Measurements from ENCODE around the gene XPR1.
"Not testable (repeated sequence)": the region's sequence is repeated elsewhere in the genome, so short reads cannot be mapped to it uniquely, and the experiment has no call there.

Gene XPR1

DNA sequence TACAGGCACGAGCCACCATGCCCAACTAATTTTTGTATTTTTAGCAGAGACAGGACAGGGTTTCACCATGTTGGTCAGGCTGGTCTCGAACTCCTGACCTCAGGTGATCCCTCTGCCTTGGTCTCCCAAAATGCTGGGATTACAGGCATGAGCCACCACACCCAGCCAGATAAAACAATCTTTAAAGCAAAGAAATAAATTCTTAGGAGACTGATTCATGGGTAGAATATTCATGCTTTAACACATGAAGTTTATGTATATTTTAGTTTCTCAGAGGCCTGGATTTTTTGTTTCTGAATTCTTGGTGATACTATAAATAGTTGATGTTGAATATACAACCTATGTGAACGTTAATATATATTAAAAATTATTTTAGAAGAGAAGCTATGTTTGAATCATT lies 153.5 kb downstream of the XPR1 start:
- no peak for DNase-seq (ENCODE audit: low read depth)

DNA sequence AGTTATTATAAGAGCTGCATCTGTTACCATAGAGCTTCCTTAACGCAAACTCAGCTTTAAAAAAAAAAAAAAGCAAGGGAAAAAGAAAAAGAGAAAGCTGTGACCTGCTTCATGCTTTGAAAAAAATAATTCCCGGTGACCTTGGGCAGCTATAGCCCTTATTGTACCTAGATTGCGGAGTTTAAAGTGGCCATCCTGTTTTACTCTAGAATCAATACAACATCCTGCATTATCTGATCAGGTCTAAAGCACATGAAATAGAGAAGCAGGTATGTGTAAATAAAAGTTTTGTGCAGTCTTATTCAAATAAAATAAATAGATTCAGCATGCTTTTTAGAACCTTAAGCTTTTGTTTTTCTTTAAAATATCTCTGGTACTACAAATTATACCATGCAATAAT lies 154.1 kb downstream of the XPR1 start:
- no peak for DNase-seq (ENCODE audit: low read depth)

DNA sequence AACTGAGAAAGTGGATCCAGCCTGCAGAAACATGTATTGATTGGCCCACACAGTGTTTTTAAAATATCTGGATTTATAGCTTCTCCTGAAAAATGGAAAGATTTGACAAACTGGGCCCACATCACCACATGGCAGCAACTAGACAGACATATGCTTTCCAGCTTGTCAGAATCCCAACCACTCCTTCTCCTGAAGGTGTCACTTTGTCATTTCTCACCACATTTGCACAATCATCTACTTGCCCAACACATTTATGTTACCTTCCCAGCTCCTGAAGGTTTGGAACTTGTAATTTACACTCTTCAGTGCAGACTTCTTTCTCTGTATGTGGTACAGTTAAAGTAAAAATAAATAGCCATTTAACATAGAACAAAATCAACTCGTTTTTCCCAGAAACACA lies 154.8 kb downstream of the XPR1 start:
- DNase-seq (ENCODE audit: low read depth) = no peak

DNA sequence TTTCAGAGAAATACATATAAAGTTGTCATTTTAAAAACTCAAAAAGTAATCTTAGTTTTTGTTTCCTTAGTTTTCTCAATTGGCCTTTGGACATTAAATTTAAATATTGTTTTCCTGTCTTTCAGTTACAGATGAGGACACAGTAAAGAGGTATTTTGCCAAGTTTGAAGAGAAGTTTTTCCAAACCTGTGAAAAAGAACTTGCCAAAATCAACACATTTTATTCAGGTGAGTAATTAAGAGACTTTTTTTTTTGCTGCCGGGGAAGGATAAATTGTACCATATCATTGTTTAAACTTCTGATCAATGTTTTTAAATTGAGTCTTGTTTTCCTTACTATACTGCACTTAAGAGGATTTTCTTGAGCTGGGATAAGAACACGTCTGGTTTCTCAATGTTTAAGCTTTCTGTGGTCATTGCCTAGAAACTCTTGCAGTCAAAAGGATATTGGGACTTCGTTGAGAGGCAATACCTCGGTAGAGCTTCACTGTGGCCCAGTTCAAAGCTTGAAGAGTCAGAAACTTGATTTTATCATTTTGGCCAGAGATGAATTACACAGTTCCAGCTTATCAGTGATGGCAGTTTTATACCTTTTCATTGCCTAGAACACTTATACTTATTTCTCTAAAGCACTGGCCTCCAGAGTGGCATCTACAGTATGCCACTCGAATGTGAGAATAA lies 155.9 kb downstream of the XPR1 start:
- no peak for DNase-seq (ENCODE audit: low read depth)

DNA sequence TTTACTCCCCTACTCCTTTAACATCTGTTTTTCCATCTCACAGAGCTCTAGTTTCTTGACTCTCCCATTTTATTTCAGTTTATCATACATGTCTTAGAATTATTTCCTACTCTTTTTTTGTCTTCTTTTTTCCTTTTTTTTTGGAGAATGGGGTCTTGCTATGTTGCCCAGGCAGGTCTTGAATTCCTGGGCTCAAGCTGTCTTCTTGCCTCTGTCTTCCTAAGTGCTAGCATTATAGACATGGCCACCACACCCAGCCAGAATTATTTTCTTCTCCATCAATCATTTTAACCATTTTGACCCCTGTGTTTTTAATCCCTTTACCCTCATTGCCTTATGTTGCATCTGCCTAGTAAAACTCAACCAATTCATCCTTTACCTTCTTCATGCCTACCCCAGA lies 157.6 kb downstream of the XPR1 start:
- DNase-seq (ENCODE audit: low read depth) = no peak

DNA sequence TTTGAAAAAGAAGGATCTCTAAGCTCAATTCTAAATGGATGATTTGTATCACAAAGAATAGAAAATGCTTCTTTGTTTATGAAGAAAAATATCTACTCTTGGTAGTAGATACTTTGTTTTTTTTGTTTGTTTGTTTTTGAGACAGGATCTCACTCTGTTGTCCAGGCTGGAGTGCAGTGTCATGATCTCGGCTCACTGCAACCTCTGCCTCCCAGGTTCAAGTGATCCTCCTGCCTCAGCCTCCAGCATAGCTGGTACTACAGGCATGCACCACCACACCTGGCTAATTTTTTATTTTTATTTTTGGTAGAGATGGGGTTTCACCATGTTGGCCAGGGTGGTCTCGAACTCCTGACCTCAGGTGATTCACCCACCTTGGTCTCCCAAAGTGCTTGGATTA lies 159.3 kb downstream of the XPR1 start:
- DNase-seq (ENCODE audit: low read depth) = not testable (repeated sequence)

DNA sequence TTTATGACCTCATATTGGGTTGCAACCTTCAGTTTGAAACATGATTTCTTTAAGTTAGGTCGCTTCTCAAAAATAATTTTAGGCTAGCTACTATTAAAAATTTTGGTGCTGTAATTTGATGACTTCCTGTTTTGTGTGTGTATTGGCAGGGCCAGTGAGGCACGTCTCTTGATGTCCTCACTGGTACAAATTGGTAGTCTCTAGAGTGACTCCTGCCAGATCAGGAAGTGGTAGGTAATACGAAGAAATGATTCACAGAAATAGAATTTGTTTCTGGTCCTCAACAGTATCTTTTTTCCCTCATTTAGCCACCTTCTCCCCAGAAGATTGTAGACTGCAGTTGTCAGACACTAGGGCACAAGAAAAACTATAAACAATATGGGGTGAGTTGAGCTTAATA lies 160.0 kb downstream of the XPR1 start:
- no peak for DNase-seq (ENCODE audit: low read depth)

DNA sequence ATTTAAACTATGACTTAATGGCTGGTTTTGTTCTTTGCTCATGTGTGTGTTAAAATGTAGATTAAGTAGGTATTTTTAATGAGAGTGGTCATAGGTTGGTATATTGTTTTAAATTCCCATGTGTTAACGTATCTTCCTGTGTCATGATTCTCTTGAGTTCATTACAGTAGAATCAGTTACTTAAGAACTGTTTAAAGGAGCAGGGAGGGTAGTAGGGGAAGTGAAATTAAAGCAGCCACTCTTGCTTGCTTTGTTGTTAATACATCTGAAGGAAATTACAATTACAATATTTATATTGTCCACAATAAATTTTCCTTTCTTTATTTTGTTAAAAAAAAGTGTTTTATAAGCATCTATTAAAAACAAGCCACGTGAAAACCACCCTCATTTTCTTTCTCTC lies 161.6 kb downstream of the XPR1 start:
- no peak for DNase-seq (ENCODE audit: low read depth)

DNA sequence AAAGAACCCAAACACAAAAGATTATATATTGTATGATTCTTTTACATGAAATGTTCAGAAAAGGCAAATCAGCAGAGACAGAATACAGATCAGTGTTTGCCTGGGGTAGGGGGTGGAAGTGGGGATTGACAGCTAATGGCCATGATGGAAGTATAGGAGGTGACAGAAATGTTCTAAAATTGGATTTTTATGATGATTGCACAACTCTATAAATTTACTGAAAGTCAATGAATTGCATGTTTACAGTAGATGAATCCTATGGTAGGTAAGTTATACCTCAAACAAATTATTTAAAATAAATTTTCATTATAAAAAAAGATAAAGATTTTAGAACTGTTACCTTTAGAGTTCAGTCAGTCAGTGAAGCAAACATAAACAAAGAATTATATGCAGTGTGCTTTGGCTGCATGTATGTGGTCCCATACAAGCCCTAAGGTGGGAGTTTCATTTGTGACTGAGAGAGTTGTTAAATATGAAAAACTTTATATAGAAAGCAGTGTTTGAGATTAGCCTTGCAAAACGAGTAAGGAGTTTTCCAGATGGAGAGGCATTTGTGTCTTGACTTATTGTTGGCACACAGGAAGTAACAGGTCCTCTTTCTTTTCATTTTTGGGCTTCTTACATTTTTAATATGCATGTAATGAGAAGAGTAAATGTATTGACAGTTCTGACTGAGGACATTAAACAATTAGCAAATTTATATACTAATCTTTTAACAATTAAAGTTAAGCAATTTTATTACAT lies 165.2 kb downstream of the XPR1 start:
- no peak for DNase-seq (ENCODE audit: low read depth)

DNA sequence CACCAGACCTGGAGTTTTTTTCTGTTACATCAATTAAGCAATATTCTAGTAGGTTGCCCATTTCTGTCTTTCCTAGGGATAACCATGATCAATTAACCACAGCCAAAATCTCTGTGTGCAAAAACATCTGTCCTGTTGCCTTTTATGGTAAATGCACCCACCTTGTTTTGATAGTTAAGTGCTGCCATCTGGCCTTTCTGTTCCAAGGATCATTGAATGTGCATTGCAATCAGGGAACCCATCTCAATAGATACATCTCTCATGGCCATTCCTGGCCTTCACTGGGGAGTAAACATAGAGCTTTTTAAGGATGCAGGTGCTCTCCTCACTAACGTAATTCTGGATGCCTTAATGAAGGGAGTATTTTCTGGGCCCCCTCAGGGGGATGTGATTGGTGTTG lies 169.1 kb downstream of the XPR1 start:
- DNase-seq (ENCODE audit: low read depth) = no peak

DNA sequence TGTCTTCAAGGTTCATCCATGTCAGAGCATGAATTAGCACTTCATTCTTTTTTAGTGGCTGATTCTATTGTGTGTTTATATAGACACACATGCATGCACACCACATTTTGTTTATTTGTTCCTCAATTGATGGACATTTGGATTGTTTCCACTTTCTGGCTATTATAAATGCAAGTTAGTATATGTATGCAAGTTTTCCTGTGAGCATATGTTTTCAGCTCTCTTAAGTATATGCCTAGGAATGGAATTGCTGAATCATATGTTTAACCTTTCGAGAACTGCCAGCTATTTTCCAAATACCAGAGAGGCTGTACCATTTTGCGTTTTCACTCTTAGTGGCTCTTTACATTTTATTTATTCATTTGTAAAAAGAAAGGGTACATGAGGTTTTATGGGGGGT lies 171.0 kb downstream of the XPR1 start:
- DNase-seq (ENCODE audit: low read depth) = no peak

DNA sequence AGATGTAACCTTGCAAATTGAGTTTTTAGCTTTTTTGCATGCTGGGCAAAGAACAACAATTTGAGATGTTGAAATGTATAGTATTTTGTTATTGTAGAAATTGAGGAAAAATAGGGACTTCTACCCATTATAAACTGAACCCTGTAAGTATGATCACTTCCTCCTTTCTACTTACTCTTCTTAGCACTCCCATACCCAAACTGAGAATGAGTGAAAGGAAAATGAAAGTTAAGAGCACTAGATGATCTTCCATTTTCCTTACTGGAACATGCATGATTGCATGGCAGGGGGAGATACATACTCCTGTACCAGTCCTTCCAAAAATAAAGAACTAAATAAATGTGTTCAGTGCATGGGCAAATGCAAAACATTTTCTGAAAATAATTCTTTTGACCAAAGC lies 173.5 kb downstream of the XPR1 start:
- no peak for DNase-seq (ENCODE audit: low read depth)

DNA sequence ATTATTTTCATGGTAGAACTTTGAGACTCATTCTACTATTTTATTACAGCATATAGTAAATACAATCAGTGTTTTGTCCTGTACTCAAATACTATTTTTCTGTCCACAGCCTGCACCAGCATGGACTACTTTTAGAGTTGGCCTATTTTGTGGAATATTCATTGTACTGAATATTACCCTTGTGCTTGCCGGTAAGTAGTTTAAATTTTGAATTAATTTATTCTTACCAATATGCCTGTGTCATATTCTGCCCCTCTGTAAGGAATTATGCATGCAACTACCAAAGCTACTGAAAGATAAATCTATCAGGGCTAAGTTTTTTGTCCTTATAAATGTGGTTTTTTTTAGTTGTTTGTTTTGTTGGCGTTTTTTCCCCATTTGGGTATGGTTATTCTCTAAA lies 179.5 kb downstream of the XPR1 start:
- DNase-seq (ENCODE audit: low read depth) = no peak

DNA sequence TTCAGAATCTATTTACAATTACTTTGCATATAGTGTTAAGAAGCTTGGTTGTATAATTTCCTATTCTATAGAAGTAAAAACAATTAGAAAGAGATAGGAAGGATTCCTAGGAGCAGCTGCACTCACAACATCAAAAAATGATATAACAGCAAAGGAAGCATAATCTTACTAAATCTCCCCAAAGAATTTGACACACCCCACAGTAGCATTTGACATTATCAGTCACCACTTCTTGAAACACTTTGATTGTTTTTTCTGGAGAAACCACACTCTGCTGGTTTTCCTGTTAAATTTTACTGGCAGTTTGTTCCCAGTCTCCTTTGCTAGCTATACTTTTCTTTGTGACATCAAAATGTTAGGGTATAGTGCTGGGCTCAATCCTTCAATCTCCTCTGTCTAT lies 180.1 kb downstream of the XPR1 start:
- DNase-seq (ENCODE audit: low read depth) = no peak

DNA sequence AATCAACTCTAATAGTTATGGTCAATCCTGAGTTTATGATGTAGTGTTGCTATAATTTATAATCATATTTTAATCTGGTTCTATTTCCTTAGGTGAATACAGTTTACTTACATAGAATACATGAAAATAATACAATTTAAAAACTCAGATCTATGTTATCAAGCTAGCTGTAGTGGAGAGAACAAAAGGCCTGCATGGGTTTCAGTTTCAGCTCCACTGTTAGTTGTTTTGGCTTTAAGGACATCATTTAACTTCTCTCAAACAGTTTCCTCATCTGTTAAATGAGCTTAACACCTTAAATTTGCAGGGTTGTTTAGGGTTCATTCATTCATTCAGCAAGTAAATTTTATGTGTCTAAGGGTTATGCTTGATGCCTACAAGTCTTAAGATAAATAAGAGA lies 182.4 kb downstream of the XPR1 start:
- no peak for DNase-seq (ENCODE audit: low read depth)

DNA sequence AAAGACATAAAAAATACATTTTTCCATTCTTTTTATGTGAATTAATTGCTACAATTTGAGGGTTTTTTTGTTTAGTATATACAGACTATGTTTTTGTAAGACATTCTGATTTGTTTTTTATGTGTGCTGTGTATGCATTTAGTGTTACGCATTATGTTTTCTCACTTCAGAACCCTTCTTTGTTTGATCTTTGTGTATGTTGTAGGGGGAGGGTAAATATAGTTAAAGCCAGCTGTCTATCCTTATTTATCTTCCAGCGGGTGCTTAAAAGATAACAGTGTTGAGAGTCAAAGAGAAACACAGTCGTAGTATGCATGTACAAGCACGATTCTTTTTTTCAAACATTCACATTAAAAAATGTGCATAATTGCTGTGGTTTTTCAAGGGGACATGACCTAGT lies 183.4 kb downstream of the XPR1 start:
- DNase-seq (ENCODE audit: low read depth) = no peak

DNA sequence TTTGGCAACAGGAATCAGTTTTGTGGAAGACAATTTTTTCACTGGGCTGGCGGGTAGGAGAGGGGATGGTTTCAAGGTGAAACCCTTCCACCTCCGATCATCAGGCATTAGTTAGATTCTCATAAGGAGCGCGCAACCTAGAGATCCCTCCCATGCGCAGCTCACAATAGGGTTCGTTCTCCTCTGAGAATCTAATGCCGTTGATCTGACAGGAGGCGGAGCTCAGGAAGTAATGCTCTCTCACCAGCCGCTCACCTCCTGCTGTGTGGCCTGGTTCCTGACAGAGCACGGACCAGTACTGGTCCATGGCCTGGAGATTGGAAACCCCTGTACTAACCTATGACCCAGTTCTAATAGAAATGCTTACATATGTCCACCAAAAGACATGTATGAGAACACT lies 184.3 kb downstream of the XPR1 start:
- DNase-seq (ENCODE audit: low read depth) = no peak

DNA sequence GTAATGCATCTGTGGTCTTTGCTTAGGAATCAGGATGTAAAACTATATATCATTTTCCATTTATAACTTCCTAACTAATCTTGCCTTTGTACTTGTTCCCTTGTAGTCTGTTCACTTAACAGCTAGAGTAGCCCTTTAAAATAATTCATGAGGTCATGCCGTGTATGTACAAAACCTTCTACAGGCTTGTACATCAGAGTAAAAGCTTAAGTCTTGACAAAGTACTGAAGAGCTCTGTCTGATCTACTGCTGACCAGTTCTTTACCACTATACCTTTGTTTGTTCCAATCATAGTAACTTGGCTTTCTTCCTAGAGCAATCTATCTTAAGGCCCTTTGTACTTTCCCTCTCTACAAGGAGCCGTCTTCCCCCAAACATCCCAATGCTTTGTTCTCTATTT lies 190.1 kb downstream of the XPR1 start:
- no peak for DNase-seq (ENCODE audit: low read depth)

DNA sequence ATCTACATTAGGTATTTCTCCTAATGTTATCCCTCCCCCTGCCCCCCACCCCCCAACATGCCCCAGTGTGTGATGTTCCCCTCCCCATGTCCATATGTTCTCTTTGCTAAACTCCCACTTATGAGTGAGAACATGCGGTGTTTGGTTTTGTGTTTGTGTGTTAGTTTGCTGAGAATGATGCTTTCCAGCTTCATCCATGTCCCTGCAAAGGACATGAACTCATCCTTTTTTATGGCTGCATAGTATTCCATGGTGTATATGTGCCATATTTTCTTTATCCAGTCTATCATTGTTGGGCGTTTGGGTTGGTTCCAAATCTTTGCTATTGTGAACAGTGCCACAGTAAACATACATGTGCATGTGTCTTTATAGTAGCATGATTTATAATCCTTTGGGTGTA lies 199.7 kb downstream of the XPR1 start:
- not testable (repeated sequence) for DNase-seq (ENCODE audit: low read depth)

DNA sequence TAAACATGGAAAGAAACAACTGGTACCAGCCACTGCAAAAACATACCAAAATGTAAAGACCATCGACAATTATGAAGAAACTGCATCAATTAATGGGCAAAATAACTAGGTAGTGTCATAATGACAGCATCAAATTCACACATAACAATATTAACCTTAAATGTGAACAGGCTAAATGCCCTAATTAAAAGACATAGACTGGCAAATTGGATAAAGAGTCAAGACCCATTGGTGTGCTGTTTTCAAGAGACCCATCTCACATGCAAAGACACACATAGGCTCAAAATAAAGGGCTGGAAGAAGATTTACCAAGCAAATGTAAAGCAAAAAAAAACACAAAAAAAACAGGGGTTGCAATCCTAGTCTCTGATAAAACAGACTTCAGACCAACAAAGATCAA lies 201.4 kb downstream of the XPR1 start:
- not testable (repeated sequence) for DNase-seq (ENCODE audit: low read depth)

DNA sequence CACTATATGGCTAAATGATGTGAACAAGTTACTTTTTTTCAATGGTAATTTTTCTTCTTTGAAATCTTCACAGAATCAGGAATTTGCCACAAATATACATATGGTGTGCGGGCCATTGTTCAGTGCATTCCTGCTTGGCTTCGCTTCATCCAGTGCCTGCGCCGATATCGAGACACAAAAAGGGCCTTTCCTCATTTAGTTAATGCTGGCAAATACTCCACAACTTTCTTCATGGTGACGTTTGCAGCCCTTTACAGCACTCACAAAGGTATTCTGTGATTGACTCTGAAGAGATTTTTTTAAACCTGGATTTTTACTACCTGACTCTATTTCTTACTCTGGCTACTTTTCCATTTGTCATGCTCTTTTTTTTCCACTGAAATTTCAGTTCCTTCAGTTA lies 204.6 kb downstream of the XPR1 start:
- DNase-seq (ENCODE audit: low read depth) = no peak

DNA sequence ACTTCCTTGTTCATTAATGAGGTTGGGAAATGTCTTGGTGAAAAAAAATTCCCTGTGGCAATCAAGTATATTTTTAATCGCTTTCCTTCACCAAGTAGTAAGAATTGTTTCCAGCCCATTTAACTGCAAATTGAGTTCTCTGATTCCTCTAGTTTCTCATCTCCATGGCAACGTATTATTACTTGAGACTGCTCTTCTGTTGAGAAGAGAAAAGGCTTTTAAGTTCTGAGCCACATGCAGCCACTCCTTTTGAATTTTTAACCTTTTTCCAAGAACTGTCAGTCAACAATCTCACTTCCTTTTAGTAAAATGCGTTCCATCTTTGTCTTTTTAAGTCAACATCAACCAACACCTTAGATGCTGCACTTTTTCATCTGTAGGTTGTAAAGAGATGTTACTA lies 205.2 kb downstream of the XPR1 start:
- no peak for DNase-seq (ENCODE audit: low read depth)

DNA sequence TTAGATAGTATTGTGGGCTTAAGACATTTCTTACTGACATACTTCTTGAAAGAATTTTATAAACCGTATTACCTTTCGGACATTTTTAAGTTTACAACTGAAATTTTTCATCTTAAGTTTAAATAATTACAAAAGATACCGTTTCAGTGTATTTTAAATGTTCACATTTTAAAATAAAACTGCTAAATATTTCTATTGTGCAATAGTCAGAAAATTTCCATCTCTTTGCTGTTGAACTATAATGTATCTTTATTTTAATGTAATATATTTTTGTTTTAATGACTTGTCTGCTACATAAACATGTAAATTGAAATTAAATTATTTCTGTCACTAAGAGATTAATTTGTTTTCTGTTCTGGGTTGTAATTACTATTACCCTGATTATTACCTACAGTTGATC lies 206.7 kb downstream of the XPR1 start:
- no peak for DNase-seq (ENCODE audit: low read depth)

DNA sequence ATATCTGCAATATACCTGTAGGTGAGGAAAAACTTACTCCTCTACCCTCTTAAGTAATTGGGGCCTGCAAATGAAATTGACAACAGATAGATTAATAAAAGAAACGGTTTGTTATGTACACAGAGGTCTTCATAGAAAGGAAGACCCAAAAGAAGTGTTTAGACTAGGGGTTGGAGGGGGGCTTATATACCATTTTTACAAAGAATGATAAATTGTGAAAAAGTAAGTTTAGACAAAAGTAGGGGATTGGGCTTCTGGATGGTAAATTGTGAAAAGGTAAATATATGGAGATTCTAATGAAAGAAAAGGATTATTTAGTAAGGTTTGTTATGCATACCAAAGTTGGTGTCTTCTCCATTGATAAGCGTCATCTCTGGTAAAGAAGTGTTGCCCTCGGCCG lies 207.7 kb downstream of the XPR1 start:
- DNase-seq (ENCODE audit: low read depth) = no peak

All from non-pigmented ciliary epithelial cell (primary cell).